ENCODE data around the gene HAP1.
"Not testable (repeated sequence)": the region's sequence is repeated elsewhere in the genome, so short reads cannot be mapped to it uniquely, and the experiment has no call there.

The HAP1 gene

GRCh38 chr17:41692722-41693521 lies 41.5 kb downstream of the HAP1 start:
- in situ Hi-C loops (cut with MboI; ENCODE audit: low sequenced_read_pairs) = no loop called here

- in situ Hi-C loops (cut with MboI; ENCODE audit: low sequenced_read_pairs) = no loop called here
Observed at GRCh38 chr17:41691031-41691777, 43.2 kb downstream of the HAP1 start.

- in situ Hi-C loops (cut with MboI; ENCODE audit: low sequenced_read_pairs) = no loop called here
Observed at GRCh38 chr17:41690497-41690896, 43.9 kb downstream of the HAP1 start.

- in situ Hi-C loops (cut with MboI; ENCODE audit: low sequenced_read_pairs) = no loop called here
Observed at GRCh38 chr17:41689497-41690299, 44.7 kb downstream of the HAP1 start.

- in situ Hi-C loops (cut with MboI; ENCODE audit: low sequenced_read_pairs) = no loop called here
Observed at GRCh38 chr17:41688641-41689496, 45.6 kb downstream of the HAP1 start, which contains the start of gene EIF1. EIF1 (plus strand) TSS chr17:41688885; CDS start chr17:41689039, 154 bp downstream.

GRCh38 chr17:41687828-41688640 lies 46.4 kb downstream of the HAP1 start:
- in situ Hi-C loops (cut with MboI; ENCODE audit: low sequenced_read_pairs) = no loop called here

- in situ Hi-C loops (cut with MboI; ENCODE audit: low sequenced_read_pairs) = no loop called here
Observed at GRCh38 chr17:41686281-41686680, 48.2 kb downstream of the HAP1 start.

- in situ Hi-C loops (cut with MboI; ENCODE audit: low sequenced_read_pairs) = not testable (repeated sequence)
Observed at GRCh38 chr17:41685753-41686152, 48.7 kb downstream of the HAP1 start.

- in situ Hi-C loops (cut with MboI; ENCODE audit: low sequenced_read_pairs) = no loop called here
Observed at GRCh38 chr17:41684035-41684434, 50.4 kb downstream of the HAP1 start.

GRCh38 chr17:41683441-41684007 lies 50.9 kb downstream of the HAP1 start:
- in situ Hi-C loops (cut with MboI; ENCODE audit: low sequenced_read_pairs) = no loop called here

GRCh38 chr17:41682631-41683030 lies 51.8 kb downstream of the HAP1 start:
- in situ Hi-C loops (cut with MboI; ENCODE audit: low sequenced_read_pairs) = no loop called here

- in situ Hi-C loops (cut with MboI; ENCODE audit: low sequenced_read_pairs) = no loop called here
Observed at GRCh38 chr17:41681776-41682175, 52.7 kb downstream of the HAP1 start.

GRCh38 chr17:41680426-41681040 lies 53.9 kb downstream of the HAP1 start:
- in situ Hi-C loops (cut with MboI; ENCODE audit: low sequenced_read_pairs) = no loop called here

GRCh38 chr17:41679740-41680425 lies 54.6 kb downstream of the HAP1 start:
- in situ Hi-C loops (cut with MboI; ENCODE audit: low sequenced_read_pairs) = no loop called here

GRCh38 chr17:41678907-41679739 lies 55.3 kb downstream of the HAP1 start:
- in situ Hi-C loops (cut with MboI; ENCODE audit: low sequenced_read_pairs) = no loop called here

GRCh38 chr17:41678411-41678906 lies 56.0 kb downstream of the HAP1 start:
- in situ Hi-C loops (cut with MboI; ENCODE audit: low sequenced_read_pairs) = no loop called here

GRCh38 chr17:41676058-41676419 lies 58.4 kb downstream of the HAP1 start:
- in situ Hi-C loops (cut with MboI; ENCODE audit: low sequenced_read_pairs) = no loop called here

Measured in HL-60/S4 treated with phorbol 12-myristate 13-acetate at 8.2 ng/mL for 4 days and 3 days (cell line).